HG02981 (cell line): Measurements from ENCODE around the gene SPACA6.
A peak's percentile ranks its signal among the peaks of the same experiment; 100 is the strongest.

Source experiments
- ATAC-seq: cut with Tn5 transposase; IDR thresholded peaks from one replicate; pipeline ENCODE4 v1.9.1; 2021; ENCODE audit warnings: mild to moderate bottlenecking, moderate library complexity; ENCODE audit not compliant: unreplicated experiment

SPACA6 gene

DNA sequence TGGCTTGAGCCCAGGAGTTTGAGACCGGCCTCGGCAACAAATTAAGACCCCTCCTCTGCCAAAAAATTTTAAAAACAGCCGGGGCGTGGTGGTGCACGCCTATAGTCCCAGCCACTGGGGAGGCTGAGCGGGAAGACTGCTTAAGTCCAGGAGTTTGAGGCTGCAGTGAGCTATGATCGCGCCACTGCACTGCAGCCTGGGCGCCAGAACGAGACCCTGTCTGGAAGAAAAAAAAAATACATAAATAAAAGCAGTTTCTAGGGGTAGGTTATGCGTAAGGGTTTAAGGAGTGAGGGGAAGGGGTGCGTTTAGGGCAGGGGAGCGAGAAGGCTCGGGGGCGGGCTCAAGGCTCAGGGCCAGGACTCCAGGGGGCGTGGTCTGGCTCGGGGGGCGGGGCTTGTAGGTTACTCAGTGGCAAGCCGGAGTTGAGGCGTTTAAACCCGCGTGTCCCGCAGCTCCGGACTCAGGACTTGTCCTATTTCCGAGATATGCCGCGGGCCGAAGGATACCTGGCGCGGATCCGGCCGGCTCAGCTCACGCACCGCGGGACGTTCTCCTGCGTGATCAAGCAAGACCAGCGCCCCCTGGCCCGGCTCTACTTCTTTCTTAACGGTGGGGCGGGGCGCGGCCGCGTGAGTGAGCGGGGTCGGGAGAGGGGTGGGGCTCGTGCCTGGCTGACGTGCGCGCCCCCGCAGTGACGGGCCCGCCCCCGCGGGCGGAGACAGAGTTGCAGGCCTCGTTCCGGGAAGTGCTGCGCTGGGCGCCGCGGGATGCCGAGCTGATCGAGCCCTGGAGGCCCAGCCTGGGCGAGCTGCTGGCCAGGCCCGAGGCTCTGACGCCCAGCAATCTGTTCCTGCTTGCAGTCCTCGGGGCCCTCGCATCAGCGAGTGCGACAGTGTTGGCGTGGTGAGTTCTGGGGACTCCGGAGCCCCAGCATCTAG is 10.7 kb downstream of the SPACA6 start:
- peak; percentile 91 for ATAC-seq

GRCh38 chr19:51704626-51705025 is 11.5 kb downstream of the SPACA6 start:
- no peak for ATAC-seq

DNA sequence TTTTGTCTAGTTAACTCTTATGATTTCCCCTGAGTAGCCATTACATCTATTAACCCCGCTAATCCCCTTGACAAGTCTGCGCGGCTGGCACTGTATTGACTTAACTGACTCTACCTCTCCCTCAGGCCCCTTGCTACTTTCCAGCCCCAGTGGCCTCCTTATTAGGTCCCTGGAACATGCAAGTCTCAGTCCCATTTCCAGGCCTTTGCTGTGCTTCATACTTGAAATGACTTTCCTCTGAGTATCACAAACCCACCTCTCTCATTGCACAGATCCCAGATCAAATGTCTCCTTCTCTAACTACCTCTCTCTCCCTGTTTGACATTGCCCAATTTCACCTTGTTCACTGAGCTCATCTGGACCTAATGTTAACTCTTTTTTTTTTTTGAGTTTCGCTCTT is 13.2 kb downstream of the SPACA6 start:
- ATAC-seq, result no peak

DNA sequence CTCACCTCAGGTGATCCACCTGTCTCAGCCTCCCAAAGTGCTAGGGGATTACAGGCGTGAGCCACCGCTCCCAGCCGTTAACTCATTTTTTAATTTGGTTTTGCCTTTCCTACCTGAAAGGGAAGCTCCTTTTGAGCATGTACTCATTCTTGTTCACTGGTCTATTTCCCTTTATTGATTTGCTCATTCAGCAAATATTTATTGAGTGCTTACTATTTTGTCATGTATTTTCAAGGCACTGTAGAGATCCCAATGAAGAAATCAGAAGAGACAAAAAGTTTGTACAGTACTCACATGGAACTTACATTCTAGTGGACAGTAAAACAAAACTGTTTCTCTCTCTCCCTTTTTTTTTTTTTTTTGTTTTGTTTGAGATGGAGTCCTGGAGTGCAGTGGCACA is 13.8 kb downstream of the SPACA6 start:
- ATAC-seq, result no peak

- ATAC-seq, result no peak
Measured at GRCh38 chr19:51708811-51709210, 15.7 kb downstream of the SPACA6 start.

DNA sequence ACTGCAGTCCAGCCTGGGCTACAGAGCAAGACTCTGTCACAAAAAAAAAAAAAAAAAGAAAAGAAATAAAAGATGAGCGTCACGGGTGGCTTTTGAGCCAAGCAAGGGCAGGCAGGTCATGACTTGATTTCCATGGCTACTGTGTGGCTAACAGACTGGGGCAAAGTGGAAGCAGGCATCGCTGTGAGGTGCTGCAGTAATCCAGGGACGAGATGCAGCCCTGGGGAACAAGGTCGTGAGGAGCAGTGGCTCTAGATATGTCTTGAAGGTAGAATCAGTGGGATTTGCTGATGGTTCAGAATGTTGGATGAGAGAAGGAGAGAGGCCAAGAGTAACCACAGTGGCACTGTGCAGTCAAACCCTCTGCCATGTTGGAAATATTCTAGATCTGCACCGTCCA is 16.4 kb downstream of the SPACA6 start:
- ATAC-seq, result no peak

DNA sequence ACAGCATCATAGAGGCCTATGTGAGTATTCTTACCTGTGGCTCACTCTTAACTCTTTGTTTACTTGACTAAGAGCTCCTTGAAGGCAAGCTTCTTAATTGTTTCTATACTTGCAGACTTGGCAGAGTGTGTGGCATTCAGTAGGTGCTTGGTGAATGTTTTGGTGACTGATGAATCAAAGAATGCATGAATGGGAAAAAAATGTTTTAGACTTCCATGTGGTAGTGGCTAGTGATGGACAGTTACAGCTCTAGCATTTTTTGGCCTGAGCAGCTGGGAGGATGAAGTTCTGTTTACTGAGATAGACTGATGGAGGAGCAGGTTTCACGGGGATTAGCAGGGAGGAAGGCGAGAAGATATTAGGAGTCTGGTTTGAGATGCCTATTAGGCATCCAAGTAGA is 17.0 kb downstream of the SPACA6 start:
- no peak for ATAC-seq

DNA sequence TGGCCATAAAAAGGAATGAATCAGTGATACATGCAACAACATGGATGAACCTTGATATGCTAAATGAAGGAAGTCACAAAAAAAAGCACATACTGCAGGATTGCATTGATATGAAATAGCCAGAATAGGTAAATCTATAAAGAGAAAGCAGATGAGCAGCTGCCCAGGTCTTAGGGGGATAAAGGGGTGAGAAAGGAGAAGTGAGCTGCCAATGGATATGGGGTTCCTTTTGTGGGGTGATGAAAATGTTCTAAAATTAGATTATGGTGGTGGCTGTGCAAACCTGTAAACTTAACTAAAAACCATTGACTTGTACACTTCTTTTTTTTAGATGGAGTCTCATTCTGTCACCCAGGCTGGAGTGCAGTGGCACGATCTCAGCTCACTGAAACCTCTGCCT is 18.6 kb downstream of the SPACA6 start:
- no peak for ATAC-seq

- ATAC-seq, result no peak
Measured at GRCh38 chr19:51712461-51713081, 19.4 kb downstream of the SPACA6 start.

- ATAC-seq, result no peak
Measured at GRCh38 chr19:51713319-51714285, 20.5 kb downstream of the SPACA6 start.

- no peak for ATAC-seq
Measured at GRCh38 chr19:51714848-51715247, 21.7 kb downstream of the SPACA6 start.

DNA sequence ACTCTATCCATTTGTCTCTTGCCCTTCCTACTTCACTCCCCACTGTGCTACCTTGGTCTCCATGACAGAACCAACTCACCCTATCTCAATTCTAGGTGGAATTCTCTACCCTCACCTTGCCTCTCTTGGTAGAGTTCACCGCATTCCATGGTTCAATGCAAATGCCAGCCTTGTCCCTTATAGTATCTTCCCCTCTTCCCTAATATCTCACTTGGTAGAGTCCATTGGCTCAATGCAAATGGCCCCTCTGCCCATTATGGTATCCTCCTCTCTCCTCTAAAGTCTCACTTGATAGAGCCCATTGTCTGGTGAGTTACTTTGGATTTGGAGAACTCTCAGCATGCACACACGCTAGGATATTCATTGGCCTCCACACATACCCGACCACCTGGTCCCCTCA is 22.7 kb downstream of the SPACA6 start:
- ATAC-seq, result no peak

GRCh38 chr19:51716925-51717324 is 23.8 kb downstream of the SPACA6 start:
- ATAC-seq, result no peak

DNA sequence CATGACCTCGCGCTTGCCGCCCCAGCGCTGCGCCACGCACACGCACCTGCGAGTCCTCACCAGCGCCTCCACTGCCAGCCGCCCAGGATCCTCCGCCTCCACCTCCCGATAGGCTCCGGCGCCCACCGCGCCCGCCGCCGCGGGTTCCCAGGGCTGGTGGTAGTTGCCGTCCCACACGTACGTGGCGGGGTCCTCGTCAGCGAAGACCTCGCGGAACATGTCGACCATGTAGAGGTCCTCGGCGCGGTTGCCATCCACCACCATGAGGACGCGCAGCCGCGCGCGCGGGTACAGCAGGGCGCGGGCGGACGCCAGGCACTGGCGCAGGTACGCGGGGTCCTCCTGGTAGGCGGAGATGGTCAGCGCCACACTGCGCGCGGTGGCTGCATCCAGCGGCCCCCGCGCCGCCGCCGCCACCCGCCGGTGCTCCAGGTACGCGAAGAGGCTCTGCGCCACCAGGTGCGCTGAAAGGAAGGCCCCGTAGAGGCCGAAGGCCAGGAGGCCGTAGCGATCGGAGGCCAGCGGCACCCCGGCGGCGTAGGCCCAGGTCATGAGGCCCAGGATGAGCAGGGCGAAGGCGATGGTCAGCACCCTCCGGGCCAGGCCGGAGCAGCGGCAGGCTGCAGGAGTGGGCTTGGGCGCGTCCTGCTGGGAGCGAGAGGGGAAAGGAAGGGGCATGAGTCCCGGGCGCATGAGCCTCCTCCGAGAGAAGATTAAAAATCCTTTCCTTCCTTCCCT is 26.3 kb downstream of the SPACA6 start:
- no peak for ATAC-seq

DNA sequence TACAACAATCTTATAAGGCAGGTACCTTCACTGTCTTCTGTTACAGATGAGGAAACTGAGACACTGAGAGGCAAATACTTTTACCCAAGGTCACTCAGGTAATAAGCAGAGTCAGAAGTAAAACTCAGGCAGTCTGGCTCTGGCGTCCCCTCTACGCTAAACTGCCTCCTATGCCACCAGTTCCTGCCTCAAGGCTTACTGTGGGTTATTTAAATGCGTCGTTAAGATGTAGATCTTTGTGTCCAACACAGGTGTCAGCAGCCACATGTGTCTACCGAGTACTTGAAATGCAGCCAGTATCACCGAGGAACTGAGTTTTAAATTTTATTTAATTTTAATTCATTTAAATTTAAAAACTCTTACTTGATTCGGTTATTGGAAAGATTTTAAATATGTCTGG is 28.8 kb downstream of the SPACA6 start:
- no peak for ATAC-seq

DNA sequence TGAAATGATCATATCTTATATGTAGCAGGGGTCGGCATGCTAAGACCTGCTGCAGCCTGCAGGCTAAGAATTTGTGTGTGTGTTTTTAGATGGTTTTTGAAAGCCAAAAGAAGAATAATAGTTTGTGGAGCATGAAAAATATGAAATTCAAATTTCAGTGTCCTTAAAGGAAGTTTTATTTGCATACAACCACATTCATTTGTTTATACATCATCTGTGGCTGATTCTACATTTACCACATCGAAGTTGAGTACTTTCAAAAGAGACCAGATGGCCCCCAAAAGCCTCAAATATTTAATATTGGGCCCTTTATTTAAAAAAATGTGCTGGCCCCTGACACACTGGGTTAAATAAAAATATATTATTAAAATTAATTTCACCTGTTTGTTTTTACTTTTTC is 29.4 kb downstream of the SPACA6 start:
- ATAC-seq, result no peak

DNA sequence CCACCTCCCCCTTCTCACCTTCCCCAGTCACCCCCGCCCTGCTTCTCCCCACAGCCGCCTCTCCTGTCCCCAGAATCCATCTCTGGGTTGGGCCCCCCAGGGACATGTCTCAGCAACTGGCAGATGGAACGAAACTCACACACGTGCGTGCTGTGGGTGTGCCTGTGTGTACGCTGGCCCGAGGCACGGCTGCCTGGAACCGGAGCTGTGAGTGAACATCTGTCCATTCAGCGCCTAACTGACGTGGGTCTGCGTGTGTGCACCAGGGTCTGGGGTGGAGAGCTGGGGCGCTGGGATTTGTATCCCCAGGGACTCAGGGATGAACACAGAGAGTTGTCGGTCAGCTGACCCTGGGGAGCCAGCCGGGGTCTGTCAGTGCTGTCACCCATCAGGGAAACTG is 31.4 kb downstream of the SPACA6 start:
- ATAC-seq, result no peak

DNA sequence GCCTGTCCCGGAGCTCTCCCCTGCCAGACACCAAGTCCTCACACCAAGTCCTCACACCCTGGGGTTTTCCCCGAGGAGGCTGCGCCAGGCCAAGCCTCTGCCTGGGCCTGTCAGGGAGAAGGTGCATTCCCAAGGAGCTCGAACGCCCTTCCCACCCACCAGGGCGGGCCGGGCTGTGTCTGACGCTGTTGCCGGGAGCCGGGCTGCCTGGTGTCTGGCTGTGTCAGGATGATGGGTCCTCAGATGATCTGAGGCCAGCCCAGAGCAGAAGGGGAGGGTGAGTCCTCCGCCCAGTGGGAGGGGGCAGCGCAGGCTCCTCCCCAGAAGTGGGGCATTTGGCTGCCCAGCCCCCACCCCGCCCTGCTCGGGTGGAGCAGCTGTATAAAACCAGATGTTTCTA is 32.9 kb downstream of the SPACA6 start:
- no peak for ATAC-seq

DNA sequence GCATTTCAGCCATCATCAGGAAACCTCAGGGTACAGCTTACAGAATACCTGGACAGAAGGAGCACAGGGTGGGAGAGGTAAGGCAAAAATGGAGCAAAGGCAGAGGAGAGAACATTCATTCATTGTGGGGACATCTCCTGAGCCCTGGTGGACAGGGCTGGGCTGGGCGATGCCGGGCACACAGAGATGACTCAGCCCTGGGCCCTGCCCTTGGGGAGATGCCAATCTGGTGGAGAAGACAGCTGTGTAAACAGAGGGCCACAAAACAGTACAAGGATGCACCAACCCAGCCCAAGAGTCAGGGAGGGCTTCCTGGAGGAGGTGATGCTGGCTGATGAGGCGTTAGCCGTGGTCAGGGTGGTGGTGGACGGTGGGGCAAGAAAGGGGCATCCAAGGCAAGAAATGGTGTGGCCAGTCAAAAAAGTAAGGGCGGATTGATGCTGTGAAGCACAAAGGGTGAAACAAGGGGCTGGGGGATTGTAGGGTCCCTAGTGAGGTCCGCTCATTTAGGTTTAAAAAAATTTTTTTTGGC is 34.3 kb downstream of the SPACA6 start:
- no peak for ATAC-seq

GRCh38 chr19:51729781-51730180 is 36.7 kb downstream of the SPACA6 start:
- ATAC-seq, result no peak
